ENCODE measurements around the gene CEBPZ. TPM values are rescaled to one million over a fixed set of nuclear protein-coding genes. Genes with fewer than 3 reads are reported as not detected.

The CEBPZ gene
- total RNA-seq, 4 donors from 2014 or later, result 16.5 to 68.6 (median 53.8) TPM

DNA sequence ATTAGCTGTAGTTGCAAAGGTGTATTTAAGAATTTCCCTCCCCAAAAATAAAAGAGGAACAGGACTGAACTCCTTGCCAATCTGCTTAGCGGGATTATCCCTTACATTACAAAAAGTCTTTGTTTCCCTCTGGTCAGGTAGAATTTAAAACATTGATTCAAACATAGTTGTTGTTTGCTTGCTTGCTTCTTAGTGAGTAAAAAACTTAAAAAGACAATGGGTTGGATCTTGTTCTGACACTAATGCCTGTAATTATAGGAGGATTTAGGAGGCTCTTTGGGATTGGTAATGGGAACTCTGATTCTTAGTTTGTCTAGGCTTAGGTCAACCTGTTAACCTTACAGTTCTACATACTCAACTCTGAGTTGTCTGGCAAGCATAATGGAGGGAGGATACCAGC lies 38.8 kb downstream of the CEBPZ start:
- intact Hi-C loops (cut with DNase I; ENCODE audit: low total_unique reads), result no loop called here
- Histone ChIP-seq H3K9me3 (no peaks in the 10 kb centered on the region), H3K36me3 (no peaks in the 10 kb centered on the region), H3K4me1 (peaks cover 0 to under 1% of the 10 kb centered on the region in 2 donors), H3K27me3 (no peaks in the 10 kb centered on the region), H3K4me3 (no peak overlapping the region), H3K27ac (no peak overlapping the region)
- DNase-seq, result no peak
- TF ChIP-seq, protein P1, sequence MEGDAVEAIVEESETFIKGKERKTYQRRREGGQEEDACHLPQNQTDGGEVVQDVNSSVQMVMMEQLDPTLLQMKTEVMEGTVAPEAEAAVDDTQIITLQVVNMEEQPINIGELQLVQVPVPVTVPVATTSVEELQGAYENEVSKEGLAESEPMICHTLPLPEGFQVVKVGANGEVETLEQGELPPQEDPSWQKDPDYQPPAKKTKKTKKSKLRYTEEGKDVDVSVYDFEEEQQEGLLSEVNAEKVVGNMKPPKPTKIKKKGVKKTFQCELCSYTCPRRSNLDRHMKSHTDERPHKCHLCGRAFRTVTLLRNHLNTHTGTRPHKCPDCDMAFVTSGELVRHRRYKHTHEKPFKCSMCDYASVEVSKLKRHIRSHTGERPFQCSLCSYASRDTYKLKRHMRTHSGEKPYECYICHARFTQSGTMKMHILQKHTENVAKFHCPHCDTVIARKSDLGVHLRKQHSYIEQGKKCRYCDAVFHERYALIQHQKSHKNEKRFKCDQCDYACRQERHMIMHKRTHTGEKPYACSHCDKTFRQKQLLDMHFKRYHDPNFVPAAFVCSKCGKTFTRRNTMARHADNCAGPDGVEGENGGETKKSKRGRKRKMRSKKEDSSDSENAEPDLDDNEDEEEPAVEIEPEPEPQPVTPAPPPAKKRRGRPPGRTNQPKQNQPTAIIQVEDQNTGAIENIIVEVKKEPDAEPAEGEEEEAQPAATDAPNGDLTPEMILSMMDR (IDR thresholded peaks at IDR 0.05), result no peak
- no peak for TF ChIP-seq POLR2A (IDR thresholded peaks at IDR 0.05)

DNA sequence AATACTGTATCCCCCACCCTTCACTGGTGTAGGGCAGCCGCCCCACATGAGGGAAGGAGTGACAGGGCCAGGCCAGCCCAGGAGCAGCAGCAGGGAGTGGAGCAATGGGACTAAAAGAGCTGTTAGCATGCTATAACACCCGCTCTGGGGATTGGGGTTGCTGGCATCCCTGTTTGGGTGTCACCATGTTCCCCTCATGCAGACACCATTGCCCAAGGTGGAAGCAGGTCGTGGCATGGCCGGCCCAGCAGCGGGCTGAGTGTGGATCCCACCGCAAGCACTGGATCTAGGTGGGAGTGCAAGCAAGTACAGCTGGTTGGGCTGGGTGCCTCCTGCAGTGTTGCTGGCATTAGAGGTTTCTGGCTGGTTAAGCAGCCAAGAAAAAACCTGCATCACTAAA lies 39.6 kb downstream of the CEBPZ start:
- intact Hi-C loops (cut with DNase I; ENCODE audit: low total_unique reads), result no loop called here
- Histone ChIP-seq H3K27ac (no peak overlapping the region), H3K9me3 (no peaks in the 10 kb centered on the region), H3K27me3 (no peaks in the 10 kb centered on the region), H3K4me3 (no peak overlapping the region), H3K36me3 (no peaks in the 10 kb centered on the region), H3K4me1 (no peaks in the 10 kb centered on the region)
- TF ChIP-seq POLR2A (IDR thresholded peaks at IDR 0.05), result no peak
- TF ChIP-seq, protein P1 (IDR thresholded peaks at IDR 0.05), result no peak
- no peak for DNase-seq

DNA sequence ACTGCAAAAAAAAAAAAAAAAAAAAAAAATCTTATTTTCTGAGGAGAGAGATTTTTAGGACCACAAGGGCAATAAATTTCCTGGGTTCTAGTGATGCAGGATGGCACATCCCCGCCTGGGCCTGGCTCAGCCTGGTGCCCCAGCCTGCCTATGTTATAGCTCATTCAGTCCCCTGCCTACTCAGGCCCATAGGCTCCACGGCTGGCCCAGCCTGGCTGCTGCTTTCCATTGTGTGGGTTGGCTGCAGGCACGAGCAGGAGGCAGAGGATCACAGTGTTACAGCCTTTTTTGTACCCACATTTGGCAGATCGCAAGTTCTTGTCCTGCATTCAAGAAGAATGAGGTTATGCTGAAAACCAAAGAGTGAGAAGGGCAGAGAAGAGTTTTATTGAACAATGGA lies 40.1 kb downstream of the CEBPZ start:
- H3K27ac ChIP-seq, result no peak overlapping the region
- no peaks in the 10 kb centered on the region for H3K4me1 ChIP-seq
- intact Hi-C loops (cut with DNase I; ENCODE audit: low total_unique reads), result no loop called here
- H3K9me3 ChIP-seq, result no peaks in the 10 kb centered on the region
- DNase-seq, result no peak
- H3K27me3 ChIP-seq, result no peaks in the 10 kb centered on the region
- H3K4me3 ChIP-seq, result no peak overlapping the region
- TF ChIP-seq, protein P1 (IDR thresholded peaks at IDR 0.05), result no peak
- TF ChIP-seq POLR2A (IDR thresholded peaks at IDR 0.05), result no peak
- H3K36me3 ChIP-seq, result no peaks in the 10 kb centered on the region

DNA sequence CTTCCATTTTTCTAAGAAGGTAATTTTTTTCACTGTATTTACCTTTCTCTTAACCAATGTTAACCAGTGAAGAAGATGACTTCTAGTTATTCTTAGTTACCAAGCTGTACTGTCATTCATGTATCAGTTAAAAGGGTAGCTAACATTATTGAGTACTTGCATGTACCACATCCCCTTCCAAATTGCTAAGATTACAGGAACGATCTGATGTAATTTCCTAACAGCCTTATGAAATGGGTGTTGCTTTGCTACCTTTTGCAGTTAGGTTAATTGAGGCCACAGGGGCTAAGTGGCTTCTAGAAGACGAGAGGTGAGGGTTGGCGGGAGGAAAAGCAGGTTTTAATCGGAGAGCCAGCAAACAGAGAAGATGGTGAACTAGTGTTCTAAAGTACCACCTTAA lies 41.1 kb downstream of the CEBPZ start:
- Histone ChIP-seq H3K27ac (no peak overlapping the region), H3K4me3 (no peak overlapping the region), H3K36me3 (no peaks in the 10 kb centered on the region), H3K9me3 (no peaks in the 10 kb centered on the region), H3K4me1 (no peaks in the 10 kb centered on the region), H3K27me3 (no peaks in the 10 kb centered on the region)
- TF ChIP-seq, protein P1 (IDR thresholded peaks at IDR 0.05), result no peak
- no peak for TF ChIP-seq POLR2A (IDR thresholded peaks at IDR 0.05)
- intact Hi-C loops (cut with DNase I; ENCODE audit: low total_unique reads), result no loop called here
- no peak for DNase-seq

DNA sequence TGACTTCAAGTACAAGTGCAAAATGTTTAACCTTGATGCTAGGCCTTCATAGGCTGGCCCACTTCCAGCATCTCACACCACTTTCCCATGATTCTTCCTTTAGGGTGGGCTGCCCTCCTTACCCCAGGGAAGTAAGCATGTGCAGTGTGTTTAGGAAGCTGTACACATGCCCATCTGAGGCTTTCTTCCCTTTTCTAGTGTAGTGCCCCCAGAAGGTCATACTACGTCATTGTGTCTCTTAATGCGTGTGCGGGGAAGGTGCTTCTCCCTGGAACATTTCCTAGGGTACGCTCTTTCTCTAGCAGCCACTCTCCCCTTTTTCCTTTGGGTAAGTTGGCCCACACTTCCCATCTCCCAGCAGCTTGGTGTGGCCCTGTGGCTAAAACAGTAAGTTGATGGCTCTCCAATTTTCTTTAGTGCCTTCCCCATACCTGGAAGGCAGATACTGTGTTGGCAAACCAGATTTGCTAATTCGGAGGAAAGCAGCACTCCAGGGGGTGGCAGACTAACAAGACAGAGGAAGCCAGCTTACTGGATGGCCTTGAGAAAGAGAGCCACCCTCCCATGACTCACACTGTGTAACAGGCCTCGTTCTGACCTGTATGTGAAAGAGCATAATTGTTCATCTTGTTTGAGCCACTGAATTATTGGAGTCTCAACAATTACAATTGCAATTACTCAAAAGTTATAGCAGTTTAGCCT lies 41.8 kb downstream of the CEBPZ start:
- no peak overlapping the region for H3K27ac ChIP-seq
- no peak for TF ChIP-seq POLR2A (IDR thresholded peaks at IDR 0.05)
- TF ChIP-seq, protein P1 (IDR thresholded peaks at IDR 0.05), result no peak
- no peak for DNase-seq
- no peak overlapping the region for H3K4me3 ChIP-seq
- H3K36me3 ChIP-seq, result no peaks in the 10 kb centered on the region
- H3K27me3 ChIP-seq, result no peaks in the 10 kb centered on the region
- H3K9me3 ChIP-seq, result no peaks in the 10 kb centered on the region
- intact Hi-C loops (cut with DNase I; ENCODE audit: low total_unique reads), result no loop called here
- H3K4me1 ChIP-seq, result no peaks in the 10 kb centered on the region

Measured in uterus (tissue), 4 donors.